ENCODE measurements around the gene CREB1. TPM values are rescaled to one million over a fixed set of nuclear protein-coding genes. Genes with fewer than 3 reads are reported as not detected.
A peak's percentile ranks its signal among the peaks of the same experiment; 100 is the strongest.

CREB1 gene
- total RNA-seq, 1 donor from 2014 or later = 108 TPM

DNA sequence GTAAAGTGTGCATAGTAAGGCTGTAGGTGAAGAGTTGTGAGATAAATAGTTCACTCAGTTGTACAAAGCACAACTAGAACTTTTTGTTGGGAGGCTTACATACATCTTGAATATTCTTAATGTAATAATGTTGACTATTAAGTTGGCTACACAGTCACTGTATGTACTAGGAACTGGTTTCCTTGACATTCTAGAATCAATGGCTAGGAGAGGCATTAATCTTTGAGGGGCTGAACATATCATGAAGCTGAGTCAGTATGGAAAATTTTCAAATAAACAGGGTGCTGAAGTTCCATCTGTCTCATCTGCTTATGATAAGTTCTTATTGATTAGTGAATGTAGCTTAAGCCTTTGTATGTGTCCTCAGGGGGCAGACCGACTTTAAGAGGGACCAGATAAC lies 72.0 kb downstream of the CREB1 start:
- TF ChIP-seq, protein P1, sequence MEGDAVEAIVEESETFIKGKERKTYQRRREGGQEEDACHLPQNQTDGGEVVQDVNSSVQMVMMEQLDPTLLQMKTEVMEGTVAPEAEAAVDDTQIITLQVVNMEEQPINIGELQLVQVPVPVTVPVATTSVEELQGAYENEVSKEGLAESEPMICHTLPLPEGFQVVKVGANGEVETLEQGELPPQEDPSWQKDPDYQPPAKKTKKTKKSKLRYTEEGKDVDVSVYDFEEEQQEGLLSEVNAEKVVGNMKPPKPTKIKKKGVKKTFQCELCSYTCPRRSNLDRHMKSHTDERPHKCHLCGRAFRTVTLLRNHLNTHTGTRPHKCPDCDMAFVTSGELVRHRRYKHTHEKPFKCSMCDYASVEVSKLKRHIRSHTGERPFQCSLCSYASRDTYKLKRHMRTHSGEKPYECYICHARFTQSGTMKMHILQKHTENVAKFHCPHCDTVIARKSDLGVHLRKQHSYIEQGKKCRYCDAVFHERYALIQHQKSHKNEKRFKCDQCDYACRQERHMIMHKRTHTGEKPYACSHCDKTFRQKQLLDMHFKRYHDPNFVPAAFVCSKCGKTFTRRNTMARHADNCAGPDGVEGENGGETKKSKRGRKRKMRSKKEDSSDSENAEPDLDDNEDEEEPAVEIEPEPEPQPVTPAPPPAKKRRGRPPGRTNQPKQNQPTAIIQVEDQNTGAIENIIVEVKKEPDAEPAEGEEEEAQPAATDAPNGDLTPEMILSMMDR (IDR thresholded peaks at IDR 0.05; ENCODE audit: partially characterized antibody, unreplicated experiment) = no peak
- Mint-ChIP-seq H3K4me3 (ENCODE audit: unreplicated experiment) (peak overlapping the region; percentile 66), H3K4me1 (ENCODE audit: low read depth, unreplicated experiment) (peaks cover 44% of the 10 kb centered on the region), H3K27ac (ENCODE audit: unreplicated experiment) (peak overlapping the region; percentile 90), H3K36me3 (ENCODE audit: unreplicated experiment) (no peaks in the 10 kb centered on the region), H3K9me3 (ENCODE audit: unreplicated experiment) (peaks cover 8% of the 10 kb centered on the region), H3K27me3 (ENCODE audit: unreplicated experiment) (peaks cover 2% of the 10 kb centered on the region)
- no peak for DNase-seq

DNA sequence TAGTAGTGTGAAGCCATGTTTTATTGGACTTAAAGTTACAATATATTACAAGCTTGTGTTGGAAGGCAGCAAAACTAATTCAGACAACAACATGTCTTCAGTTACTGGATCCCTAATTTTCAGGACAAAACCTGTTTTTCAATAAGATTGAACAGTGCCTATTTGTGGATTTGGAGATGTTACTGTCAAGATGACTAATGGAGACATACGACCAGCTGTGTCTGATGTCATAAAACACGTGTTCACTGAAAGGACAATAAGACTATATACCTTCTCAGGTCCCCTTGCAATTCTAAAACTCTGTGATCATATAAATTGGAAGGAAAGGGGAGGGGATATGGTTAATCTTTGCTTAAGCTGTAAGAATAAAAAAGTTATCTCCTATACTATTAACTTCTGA lies 73.7 kb downstream of the CREB1 start:
- H3K4me1 Mint-ChIP-seq (ENCODE audit: low read depth, unreplicated experiment) = peaks cover 44% of the 10 kb centered on the region
- peak overlapping the region; percentile 93 for H3K27ac Mint-ChIP-seq (ENCODE audit: unreplicated experiment)
- no peaks in the 10 kb centered on the region for H3K36me3 Mint-ChIP-seq (ENCODE audit: unreplicated experiment)

DNA sequence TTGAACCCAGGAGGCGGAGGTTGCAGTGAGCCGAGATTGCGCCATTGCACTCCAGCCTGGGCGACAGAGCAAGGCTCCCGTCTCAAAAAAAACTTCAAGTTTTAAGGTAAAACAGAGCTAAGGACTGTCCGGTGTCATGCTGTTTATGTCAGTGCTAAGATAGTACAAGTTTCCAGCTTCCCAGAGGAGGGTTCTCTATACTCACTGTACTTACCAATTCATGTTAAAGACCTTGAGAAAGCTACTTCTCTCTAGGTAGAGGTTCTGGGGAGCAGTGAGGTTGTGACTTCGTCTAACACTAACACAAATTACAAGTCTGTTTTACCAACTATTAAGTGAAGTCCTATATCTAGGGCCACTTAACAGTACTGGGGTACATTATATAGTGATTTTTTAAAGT lies 76.6 kb downstream of the CREB1 start:
- no peak for DNase-seq
- Mint-ChIP-seq H3K9me3 (ENCODE audit: unreplicated experiment) (peaks cover 10% of the 10 kb centered on the region), H3K4me3 (ENCODE audit: unreplicated experiment) (no peak overlapping the region), H3K4me1 (ENCODE audit: low read depth, unreplicated experiment) (peaks cover 29% of the 10 kb centered on the region), H3K27me3 (ENCODE audit: unreplicated experiment) (peaks cover 2% of the 10 kb centered on the region), H3K27ac (ENCODE audit: unreplicated experiment) (no peak overlapping the region), H3K36me3 (ENCODE audit: unreplicated experiment) (no peaks in the 10 kb centered on the region)
- TF ChIP-seq, protein P1 (IDR thresholded peaks at IDR 0.05; ENCODE audit: partially characterized antibody, unreplicated experiment) = no peak

More for the DNA sequence above, 73.7 kb downstream of the CREB1 start:
- TF ChIP-seq, protein P1 (IDR thresholded peaks at IDR 0.05; ENCODE audit: partially characterized antibody, unreplicated experiment) = no peak
- Mint-ChIP-seq H3K9me3 (ENCODE audit: unreplicated experiment) (peaks cover 10% of the 10 kb centered on the region), H3K4me3 (ENCODE audit: unreplicated experiment) (peak overlapping the region; percentile 66), H3K27me3 (ENCODE audit: unreplicated experiment) (peaks cover 2% of the 10 kb centered on the region)
- no peak for DNase-seq

DNA sequence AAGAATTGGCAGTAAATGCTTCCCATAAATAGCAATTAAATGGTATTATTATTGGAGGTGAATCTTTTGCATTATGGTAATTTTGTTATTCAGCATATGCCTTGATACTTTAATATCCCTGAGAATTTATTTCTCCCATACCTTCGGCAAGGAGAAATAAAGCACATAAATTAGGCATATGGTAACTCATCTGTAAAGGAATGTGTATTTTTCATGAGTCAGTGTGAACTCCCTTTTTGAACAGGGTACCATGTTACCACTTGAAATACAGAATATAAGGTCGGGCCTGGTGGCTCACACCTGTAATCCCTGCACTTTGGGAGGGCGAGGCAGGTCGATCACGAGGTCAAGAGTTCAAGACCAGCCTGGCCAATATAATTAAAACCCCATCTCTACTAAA lies 77.1 kb downstream of the CREB1 start:
- Mint-ChIP-seq H3K9me3 (ENCODE audit: unreplicated experiment) (peaks cover 10% of the 10 kb centered on the region), H3K27me3 (ENCODE audit: unreplicated experiment) (peaks cover 2% of the 10 kb centered on the region), H3K4me3 (ENCODE audit: unreplicated experiment) (no peak overlapping the region), H3K4me1 (ENCODE audit: low read depth, unreplicated experiment) (peaks cover 25% of the 10 kb centered on the region), H3K36me3 (ENCODE audit: unreplicated experiment) (no peaks in the 10 kb centered on the region), H3K27ac (ENCODE audit: unreplicated experiment) (no peak overlapping the region)
- TF ChIP-seq, protein P1 (IDR thresholded peaks at IDR 0.05; ENCODE audit: partially characterized antibody, unreplicated experiment) = no peak
- DNase-seq = no peak

DNA sequence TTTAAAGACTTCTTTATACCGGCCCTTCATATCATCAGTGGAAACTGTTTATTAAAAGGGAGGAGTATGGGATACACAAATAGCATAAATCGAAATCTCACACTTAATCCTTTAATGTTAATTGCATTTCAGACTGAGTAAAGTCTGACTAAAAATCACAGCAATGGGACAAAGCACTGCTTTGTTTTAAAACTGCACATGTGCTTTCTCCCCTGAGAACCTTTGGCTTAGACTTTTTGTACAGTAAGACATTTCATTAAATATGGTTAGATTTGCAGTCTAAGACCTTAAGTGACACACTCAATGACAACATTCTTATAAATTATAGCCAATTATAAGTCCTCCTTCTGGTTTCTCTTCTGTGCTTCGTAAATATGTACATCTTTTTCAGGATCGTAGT lies 83.0 kb downstream of the CREB1 start:
- Mint-ChIP-seq H3K36me3 (ENCODE audit: unreplicated experiment) (no peaks in the 10 kb centered on the region), H3K27me3 (ENCODE audit: unreplicated experiment) (no peaks in the 10 kb centered on the region), H3K27ac (ENCODE audit: unreplicated experiment) (peak overlapping the region; percentile 57), H3K4me3 (ENCODE audit: unreplicated experiment) (no peak overlapping the region), H3K9me3 (ENCODE audit: unreplicated experiment) (peaks cover 5% of the 10 kb centered on the region), H3K4me1 (ENCODE audit: low read depth, unreplicated experiment) (peaks cover 7% of the 10 kb centered on the region)
- DNase-seq = no peak
- TF ChIP-seq, protein P1 (IDR thresholded peaks at IDR 0.05; ENCODE audit: partially characterized antibody, unreplicated experiment) = no peak
